Measurements from ENCODE around the gene SRD5A1. TPM values are rescaled to one million over a fixed set of nuclear protein-coding genes. Genes with fewer than 3 reads are reported as not detected.

Gene SRD5A1
- total RNA-seq, 1 donor from 2014 or later, result 6.0 TPM

DNA sequence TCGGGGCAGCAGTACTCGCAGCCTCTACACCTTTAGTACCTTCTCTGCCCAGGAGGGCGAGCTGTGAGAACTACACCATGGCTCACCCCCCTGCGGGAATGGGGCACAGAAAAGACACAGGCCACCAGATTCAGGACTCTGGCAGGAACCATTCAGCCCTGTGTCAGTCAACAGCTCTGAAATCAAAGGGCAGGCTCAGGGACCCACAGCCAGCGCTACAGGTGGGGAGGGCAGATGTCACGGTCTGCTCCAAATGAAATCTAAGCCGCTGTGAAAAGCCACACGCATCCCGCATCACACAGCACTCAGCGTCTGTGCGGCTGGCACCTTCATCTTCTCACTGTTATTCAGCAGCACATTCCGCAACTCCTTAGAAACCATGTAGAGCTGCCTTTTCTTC lies 28.3 kb upstream of the SRD5A1 start:
- DNase-seq, result no peak

DNA sequence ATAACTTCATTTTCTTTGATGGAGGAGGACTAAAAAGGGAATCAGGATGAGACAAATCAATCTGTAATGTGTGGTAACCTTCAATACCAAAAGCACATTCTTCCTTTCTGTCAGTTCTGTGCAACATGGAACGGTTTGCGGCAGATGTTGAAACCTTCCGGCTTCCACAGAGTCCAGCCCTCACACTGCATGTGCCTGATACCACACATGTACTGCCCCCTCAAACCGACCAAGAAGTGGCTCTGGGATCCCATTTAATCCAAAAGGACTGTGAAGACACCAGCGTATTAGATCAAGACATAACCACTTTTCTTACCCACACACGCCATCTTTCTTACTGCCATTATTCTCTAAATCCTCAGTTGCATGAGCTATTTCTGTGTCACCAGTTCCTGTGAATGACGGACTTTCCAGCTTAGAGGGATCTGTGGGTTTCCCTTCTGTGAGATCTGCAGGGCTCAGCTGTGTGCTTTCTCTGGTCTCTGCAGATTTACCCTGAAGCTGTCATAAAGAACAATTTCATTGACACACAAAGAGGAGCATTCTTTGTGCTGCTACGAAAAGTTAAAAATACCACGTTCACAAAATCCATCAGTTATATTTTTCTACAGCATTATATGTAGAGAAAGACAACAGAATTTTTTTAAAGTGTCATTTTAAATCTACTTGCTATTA lies 26.2 kb upstream of the SRD5A1 start:
- DNase-seq, result no peak

DNA sequence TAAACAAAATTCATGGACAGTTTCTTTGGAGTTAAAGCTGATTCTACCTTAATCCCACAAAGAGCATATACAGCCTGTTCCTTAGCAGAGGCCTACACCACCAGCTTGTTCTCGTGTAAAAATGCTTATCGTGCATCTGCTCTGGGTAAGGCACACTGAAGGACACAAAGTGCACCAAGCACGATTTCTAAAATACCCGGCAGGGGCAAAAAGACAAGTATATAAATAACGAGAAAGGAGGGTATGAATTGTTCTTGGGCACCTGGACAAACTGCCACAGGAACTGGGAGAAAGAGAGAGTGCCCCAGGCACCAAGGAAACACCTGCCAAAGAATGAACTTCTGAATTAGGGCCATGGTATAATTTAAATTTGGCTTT lies 25.7 kb upstream of the SRD5A1 start:
- no peak for DNase-seq

DNA sequence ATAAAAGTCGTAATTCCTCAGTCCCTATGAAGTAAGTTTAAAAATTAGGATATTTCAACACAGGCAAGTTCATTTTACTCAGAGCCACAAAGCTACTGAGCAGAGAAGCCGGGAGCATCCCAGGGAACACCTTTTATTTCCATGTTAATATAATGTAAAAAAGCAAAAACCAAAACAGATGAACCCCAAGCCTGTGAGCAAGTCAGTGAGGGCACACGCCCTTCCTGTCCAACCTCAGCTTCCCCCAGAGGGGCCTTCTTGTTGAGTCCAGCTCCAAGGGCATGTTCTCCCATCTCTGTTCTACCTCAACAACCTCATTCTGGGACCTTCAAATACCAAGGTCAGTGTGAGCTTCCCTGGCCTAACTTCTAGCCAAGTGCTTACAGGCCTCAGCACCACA lies 25.2 kb upstream of the SRD5A1 start:
- DNase-seq, result no peak

DNA sequence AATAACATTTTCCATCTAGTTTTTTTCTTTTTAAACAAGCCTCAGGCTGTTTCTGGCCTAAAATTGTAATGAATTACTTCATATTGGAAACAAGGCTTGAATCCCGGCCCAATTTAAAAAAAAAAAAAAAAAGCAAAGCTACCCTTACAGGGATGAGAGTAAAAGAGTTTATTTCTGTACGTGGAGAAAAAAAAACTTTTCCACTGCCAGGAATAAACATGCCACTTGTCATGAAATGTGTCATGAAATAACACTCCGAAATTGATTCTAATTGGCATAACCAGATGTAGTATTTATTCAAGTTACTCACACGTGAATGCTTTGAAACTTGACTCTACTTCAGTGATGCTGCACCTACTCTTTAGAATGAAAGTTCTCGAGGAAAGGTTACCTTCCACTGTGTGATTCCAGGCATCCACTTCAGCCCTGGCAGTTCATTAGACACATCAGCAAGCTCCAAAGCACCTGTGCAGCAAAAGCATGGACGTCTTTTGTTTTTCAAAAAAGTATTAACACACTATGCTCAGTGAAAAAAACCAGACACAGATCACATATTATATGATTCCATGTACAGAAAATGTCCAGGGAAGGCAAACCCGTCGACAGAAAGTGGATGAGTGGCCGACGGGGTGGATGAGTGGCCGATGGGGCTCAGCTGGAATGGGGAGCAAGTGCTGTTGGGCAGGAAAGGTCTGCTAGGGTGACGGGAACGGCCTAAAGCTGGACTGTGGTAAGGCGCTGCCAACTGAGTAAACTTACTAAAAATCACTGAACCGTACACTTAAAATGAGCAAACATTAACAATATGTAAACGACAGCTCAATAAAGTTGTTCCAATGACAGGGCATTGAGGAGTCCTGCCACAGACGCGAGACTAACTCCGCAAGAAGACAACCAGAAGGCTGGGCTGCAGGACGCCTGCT lies 21.6 kb upstream of the SRD5A1 start:
- DNase-seq, result no peak

DNA sequence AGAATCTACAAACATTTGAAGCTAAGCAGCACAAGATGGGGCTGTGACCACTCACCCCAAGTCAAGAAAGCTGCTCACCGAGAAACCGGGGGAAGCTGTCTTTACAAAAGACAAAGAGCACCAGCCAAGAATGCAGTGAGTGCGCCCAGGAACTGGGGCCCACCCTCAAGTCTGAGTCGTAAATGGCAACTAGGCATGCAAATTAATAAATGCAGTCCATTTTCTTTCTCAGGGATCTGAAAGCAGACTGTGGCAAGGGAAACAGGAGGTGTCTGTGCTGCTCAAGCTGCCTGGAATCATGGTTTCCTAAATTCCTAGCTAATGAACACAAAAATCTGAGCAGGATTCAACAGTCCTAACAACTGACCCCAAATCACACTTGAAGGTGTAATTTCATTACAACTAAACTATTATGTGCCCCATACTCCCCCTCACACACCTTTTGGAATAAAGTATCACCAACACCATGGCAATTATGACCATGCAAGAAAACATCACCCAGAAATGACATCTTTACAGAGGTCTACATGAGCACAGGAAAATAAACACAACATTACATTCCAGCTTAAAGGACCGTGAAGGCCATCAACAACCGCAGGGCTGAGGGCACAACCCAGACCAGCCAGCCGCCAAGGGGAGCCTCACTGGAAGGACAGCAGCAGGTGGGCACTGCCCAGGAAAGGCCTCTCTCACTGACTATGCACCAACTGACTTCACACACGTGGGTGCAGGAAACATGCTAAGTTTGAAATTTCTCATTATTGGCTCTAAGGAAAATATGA lies 18.0 kb upstream of the SRD5A1 start:
- DNase-seq, result no peak

DNA sequence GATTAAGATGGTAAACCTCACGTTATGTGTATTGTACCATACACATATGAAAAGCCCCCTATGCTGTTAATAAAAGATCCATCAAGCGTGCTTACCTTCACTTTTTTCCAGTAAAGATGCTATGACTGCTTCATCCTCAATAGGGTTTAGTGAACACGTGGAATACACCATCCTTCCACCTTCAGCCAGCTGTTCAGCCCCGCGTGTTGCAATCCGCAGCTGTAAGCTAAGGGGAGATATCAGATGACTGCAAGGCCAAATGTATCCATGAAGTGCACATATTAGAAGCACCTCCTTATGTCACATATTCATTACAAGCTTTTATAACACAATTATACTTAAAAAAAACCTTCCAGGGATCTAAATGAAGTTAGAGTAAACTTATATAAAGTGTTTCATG lies 16.6 kb upstream of the SRD5A1 start:
- DNase-seq, result no peak

DNA sequence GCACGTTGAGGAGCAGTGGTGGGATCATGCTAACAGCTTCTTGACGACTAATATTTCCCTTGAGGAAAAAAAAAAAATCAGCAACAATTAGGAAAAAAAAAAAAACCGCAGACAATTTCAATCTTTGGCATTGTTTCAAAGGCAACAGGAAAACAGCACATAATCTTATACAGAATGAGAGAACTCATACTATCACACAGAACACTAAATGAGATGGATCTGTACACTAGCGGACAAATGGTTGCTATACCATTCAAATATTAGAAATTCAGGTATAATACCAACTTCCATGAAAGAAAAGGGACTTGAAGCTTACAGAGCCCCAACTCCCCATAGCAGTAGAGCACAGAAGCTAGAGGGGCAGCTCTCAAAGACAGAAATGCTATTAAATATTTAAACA lies 10.0 kb upstream of the SRD5A1 start:
- DNase-seq, result no peak

DNA sequence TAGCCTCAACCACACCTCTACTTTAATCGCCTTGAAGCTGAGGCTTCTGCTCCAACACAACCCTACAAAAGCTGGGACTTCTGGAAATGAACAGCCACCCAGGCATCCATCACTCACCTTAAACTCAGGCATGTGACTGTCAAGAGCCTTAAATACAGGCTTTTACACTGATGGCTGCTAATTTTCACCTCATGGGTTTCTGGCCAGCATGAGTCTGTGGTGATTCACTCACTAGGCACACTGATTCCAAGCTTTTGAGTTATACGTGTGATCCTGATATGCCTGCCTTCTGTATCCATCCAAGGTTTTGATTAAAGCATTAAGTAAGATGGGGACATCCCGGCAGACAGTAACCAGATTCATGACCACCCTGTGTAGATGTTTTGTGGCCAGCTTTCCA lies 9.3 kb upstream of the SRD5A1 start:
- DNase-seq, result no peak

DNA sequence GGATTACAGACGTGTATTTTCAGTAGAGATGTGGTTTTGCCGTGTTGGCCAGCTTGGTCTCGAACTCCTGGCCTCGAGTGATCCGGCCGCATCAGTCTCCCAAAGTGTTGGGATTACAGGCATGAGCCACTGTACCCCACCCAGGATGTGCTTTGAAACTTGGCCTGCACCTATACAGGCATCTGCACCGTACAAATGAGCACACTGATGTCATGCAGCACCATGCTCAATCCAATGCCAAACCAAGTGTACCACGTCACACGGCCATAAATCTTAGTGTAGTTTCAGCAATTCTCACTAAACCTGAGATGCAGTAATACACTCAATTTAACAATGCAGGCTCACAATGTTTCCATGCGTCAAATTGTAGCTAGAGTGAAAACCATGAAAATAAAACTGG lies 6.7 kb upstream of the SRD5A1 start:
- no peak for DNase-seq

DNA sequence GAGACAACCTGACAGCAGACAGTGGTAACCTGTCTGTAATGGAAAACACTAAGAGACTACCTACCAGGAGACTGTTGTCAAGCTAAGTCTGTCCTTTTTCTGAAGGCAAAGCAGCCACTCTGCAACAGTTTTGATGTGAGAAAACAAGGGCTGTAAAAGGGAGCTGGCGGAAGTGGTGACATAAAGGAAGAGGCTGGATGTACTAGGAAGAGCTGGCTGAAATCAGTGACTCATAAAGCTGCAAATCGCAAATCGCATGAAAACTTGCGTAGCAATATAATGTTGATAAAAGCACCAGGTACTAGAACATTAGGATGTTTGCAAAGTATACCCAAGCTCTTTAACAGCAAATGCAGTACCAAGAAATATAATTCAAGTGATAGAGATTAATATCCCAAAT lies 1.8 kb upstream of the SRD5A1 start:
- DNase-seq, result no peak

DNA sequence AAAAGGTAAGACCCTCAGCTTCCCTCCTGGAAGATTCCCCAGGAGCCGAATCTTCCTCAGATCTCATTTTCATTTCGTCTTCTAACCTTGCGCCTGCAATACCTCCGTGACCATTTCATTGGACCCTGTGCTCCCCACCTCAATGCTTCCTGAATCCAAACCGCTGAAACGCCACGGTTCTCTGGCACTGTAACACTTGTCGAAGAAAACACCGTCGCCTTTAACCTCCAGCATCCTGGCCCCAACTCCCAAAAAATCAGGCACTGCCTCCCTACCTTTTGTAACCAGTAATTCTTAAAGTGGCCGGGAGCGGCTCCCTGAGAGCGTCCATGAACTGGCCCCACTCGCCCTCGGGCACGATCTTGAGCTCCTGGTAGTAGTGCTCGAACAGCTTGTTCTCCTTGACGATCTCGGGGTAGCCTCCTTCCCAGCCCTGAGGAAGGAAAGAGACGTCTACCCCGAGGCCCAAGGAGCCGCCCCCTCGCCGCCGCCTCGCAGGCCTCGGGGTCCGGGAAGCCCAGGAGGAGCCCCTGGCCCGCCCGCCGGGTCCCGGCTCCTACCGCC lies 834 bp upstream of the SRD5A1 start:
- no peak for DNase-seq

DNA sequence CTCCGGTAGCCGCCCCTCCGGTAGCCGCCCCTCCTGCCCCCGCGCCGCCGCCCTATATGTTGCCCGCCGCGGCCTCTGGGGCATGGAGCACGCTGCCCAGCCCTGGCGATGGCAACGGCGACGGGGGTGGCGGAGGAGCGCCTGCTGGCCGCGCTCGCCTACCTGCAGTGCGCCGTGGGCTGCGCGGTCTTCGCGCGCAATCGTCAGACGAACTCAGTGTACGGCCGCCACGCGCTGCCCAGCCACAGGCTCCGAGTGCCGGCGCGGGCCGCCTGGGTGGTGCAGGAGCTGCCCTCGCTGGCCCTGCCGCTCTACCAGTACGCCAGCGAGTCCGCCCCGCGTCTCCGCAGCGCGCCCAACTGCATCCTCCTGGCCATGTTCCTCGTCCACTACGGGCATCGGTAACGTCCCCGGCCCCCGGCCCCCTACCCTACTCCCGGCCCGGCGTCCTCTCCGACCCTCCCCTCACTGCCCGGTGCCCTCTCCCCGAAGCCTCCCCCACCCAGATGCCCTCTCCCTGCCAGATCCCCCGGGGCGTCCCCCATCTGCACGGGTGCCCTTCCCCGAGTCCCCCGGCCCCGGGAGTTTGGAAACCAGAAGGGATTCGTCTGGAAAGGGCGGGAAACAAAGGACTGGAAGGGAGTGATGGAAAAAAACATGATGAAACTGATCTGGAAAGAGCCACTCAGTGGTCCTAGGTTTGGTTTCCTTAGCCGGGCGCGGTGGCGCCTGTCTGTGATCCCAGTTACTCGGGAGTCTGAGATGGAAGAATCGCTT lies 417 bp downstream of the SRD5A1 start:
- DNase-seq, result no peak

DNA sequence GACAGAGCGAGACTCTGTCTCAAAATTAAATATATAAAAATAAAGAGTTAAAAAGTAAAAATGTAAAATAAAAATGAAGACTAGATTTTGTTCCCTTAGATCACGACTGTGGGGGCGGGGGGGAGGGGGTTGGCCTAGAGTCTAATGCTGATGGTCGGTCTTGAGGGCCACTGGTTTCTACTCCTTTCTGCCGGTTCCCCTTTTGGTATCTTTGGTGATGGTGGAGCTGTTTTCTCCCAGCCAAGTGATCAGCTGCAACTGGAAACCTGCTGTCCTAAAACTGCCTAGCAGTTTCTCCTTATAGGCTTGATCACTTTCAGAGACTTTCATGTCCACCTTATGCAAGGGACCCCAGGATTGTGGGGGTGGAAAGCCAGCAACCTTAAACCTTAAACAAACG lies 1.1 kb downstream of the SRD5A1 start:
- DNase-seq, result no peak

DNA sequence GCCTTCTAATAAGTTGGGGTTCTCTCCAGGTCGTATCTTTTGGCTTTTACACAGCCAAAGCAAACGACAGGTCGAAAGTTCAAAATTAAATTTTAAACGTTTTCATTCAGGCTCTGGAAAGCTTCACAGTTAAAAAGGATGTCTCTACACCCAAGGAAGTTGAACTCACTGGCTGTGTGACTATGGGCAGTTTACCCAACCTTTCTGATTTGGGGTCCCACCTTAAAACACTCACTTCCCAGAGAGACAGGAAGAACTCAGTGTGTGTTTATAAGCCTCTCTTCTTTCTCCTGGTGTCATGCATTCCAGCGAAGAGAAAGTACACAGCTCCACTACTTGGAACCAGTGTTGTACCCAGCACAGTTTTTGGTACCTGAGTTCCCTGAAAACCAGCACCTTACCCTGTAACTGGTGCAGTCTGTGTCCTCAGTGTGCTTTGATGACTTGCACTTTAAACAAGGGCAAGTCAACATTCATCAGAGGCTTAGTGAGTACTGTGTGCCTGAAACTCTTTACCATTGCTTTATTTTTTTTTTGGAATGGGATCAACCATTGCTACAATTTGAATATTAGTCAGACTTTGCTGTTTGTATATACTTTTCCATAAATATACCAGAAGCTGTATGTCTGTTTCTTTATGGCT lies 1.7 kb downstream of the SRD5A1 start:
- no peak for DNase-seq

DNA sequence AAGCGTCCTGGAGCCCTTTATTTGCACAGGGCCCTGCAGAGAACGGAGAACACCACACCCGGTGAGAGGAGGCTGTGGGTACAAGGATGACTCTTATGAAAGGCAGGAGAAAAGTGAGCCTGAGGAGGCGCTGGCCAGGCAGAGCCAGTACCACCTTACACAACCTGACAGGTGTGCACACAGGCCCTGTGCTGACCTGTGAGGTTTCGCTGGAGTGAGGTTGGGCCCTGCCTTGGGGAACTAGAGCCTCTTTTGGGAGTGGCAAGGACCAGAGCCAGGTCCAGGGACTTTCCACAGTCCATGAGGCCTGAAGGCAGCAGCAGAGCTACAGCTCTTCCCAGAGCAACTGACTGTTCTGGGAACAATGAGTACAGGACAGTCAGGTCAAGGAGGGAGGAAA lies 3.1 kb downstream of the SRD5A1 start:
- no peak for DNase-seq

DNA sequence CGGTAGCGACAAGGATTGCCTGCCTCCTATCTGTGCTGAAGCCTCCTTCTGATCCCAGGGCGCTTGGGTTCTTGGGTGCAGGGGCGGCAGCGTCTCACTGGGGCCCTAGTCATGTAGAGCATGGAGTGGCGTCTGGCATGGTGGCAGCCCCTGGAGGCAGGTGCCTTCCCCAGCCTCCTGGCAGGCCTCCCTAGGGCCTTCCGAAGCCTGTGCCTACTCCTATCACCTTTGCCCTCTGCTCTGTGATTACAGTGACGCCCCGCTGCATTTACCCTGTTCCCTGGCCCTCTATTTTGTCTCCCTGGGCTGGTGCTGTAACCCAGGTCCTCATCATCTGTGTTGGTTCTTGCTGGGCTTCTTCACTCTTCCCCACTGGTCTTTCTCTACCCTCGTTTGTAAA lies 3.8 kb downstream of the SRD5A1 start:
- DNase-seq, result no peak

DNA sequence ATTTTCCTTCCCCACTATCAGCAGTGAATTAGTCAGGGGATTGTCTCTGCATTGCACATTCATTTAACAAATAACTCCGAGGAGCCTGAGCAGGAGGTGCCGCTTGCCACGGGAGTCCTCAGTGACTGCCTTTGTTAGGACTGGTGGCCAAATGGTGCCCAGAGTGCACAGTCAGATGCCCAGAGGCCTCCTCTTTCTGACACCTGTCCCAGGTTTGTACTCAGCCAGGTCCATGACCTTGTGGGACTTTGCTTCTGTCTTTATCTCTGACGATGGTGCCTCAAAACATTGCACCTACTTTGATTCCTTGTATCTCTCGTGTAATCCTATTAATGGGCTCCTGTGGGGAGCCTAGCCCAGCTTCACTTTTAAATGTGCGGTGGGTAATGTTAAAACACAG lies 4.3 kb downstream of the SRD5A1 start:
- DNase-seq, result no peak

DNA sequence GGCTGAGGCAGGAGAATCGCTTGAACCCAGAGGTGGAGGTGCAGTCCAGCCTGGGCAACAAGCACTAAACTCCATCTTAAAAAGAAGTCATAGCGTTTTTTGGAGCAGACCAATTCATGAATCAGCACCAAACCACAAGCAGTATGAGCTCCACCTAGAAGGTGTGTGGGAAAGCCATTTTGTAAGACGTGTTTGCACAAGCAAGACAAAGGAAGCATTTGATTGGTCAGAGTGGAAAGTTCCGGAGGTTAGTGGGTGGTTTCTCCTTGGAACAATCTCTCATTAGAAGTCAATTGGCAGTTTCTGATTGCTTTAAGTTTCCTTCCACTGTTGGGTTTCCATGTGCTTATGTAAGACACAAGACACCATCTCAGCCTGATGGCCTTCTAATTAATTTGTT lies 5.0 kb downstream of the SRD5A1 start:
- no peak for DNase-seq

DNA sequence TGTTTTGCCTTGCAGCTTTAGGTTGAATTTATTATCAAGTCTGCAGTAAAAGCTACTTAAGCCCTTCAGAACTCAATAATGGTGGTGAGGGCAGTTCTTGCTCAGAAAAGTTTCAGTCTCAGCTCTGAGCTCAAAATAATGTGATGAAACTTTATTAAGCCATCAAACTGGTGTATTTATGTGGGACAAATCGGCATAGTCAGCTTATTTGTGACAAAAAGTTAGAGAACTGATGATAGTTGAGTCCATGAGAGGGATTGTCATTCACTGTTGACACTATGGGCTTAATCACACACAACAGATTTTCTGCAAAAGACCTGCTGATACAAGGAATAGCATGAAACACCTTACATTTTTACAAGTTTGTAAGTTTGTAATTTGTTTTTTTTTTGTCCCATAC lies 9.4 kb downstream of the SRD5A1 start:
- DNase-seq, result no peak

DNA sequence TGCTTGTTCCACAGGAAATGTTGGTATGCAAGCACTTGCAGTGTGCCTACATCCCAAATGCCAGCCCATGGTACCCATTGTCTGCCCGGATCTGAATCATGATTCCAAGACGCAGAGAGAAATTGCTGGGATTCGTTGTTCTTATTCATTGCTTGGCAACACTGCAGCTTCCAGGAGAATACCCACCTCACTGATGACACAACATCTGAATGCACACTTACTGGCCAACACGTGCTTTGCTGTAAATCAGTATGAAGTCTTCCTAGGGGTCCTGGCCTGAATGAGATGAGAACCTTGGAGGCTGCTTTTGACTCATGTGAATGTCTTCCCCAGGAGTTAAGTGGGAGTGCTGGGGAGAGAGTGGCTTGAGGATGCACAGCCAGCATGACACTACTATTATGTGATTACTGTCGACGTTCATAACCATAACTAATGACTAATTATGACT lies 11.6 kb downstream of the SRD5A1 start:
- DNase-seq, result no peak

All from skin of body (tissue), 2 donors.